HEK293 (cell line): ENCODE data around the gene DNAH5.

Experiments used
- CTCF ChIA-PET: fragments of 350-600 bp; formaldehyde crosslinking; extraction: SDS; loops from one replicate; lab custom pipeline; 2021; ENCODE audit warnings: antibody characterized with exemption; lab: Yijun Ruan, JAX
- POLR2A ChIA-PET: fragments of 300-600 bp; formaldehyde crosslinking; extraction: SDS; loops from one replicate; lab custom pipeline; 2020; ENCODE audit warnings: antibody characterized with exemption, inconsistent platforms; lab: Yijun Ruan, JAX
- H3K27ac ChIP-seq: fragments of 200-500 bp; sonication (Bioruptor generic); 2 replicates; pipeline ENCODE4 v1.5.1; 2014; ENCODE audit warnings: low read depth, low read length, control low read depth, inconsistent platforms; ENCODE audit errors: extremely low read depth
- H3K36me3 ChIP-seq, 2 experiments: fragments of 200-500 bp in 1 of 2; sonication (Bioruptor generic) in 1 of 2; 1 replicate in 1 of 2; 2 replicates in 1 of 2; pipeline ENCODE4 v1.5.1; 2014 to 2017; ENCODE audit warnings: inconsistent platforms in 2 of 2, low read length in 2 of 2; ENCODE audit not compliant: control insufficient read depth in 2 of 2, insufficient read depth in 1 of 2
- H3K4me1 ChIP-seq: fragments of 200-500 bp; sonication (Bioruptor generic); 2 replicates; pipeline ENCODE4 v1.5.1; 2014; ENCODE audit warnings: mild to moderate bottlenecking, low read length, inconsistent platforms; ENCODE audit not compliant: control insufficient read depth, insufficient read depth
- H3K4me3 ChIP-seq: 2 replicates; pipeline ENCODE4 v1.5.1; 2011; ENCODE audit warnings: low read depth, mild to moderate bottlenecking, control low read depth, low read length, moderate library complexity
- H3K9me3 ChIP-seq: fragments of 200-500 bp; sonication (Bioruptor generic); 2 replicates; pipeline ENCODE4 v1.5.1; 2014; ENCODE audit warnings: low read depth, low read length, inconsistent platforms; ENCODE audit not compliant: control insufficient read depth, insufficient read depth
- HOXC10 ChIP-seq: sonication (generic); formaldehyde crosslinking; IDR thresholded peaks from 2 replicates; pipeline ENCODE4 v1.8.1; 2023; ENCODE audit warnings: mild to moderate bottlenecking, missing genetic modification reagents
- HOXD13 ChIP-seq: sonication (generic); formaldehyde crosslinking; IDR thresholded peaks from 2 replicates; pipeline ENCODE4 v1.8.0; 2022; ENCODE audit warnings: missing genetic modification reagents, borderline replicate concordance
- IKZF3 ChIP-seq: fragments of 450-650 bp; IDR thresholded peaks from 2 replicates; pipeline ENCODE4 v1.5.0; 2018; ENCODE audit warnings: missing biosample characterization, mild to moderate bottlenecking, missing genetic modification characterization, moderate library complexity
- KLF16 ChIP-seq: fragments of 450-650 bp; formaldehyde crosslinking; IDR thresholded peaks from 2 replicates; pipeline ENCODE4 v1.5.1; 2017; ENCODE audit warnings: missing biosample characterization, missing genetic modification characterization
- KLF9 ChIP-seq: fragments of 450-650 bp; formaldehyde crosslinking; IDR thresholded peaks from 2 replicates; pipeline ENCODE4 v1.5.1; 2016; ENCODE audit warnings: missing biosample characterization, missing genetic modification characterization, low read depth
- OSR2 ChIP-seq: fragments of 450-650 bp; formaldehyde crosslinking; IDR thresholded peaks from 2 replicates; pipeline ENCODE4 v1.5.1; 2016; ENCODE audit warnings: missing biosample characterization, missing genetic modification characterization
- RBAK ChIP-seq: fragments of 450-650 bp; formaldehyde crosslinking; IDR thresholded peaks from 2 replicates; pipeline ENCODE4 v1.5.1; 2016; ENCODE audit warnings: missing biosample characterization, missing genetic modification characterization
- SETDB1 ChIP-seq: IDR thresholded peaks from one replicate; pipeline ENCODE4 v1.6.1; 2017; ENCODE audit warnings: mild to moderate bottlenecking, low read length, moderate library complexity, mixed read lengths; ENCODE audit not compliant: insufficient read length
- TCF7L2 ChIP-seq: IDR thresholded peaks from 2 replicates; pipeline ENCODE4 v1.6.1; 2011; ENCODE audit warnings: low read depth, mild to moderate bottlenecking, inconsistent platforms, low read length, moderate library complexity, borderline replicate concordance
- ZBTB20 ChIP-seq: fragments of 450-650 bp; formaldehyde crosslinking; IDR thresholded peaks from 2 replicates; pipeline ENCODE4 v1.5.1; 2016; ENCODE audit warnings: missing biosample characterization, missing genetic modification characterization
- ZFP3 ChIP-seq: fragments of 450-650 bp; formaldehyde crosslinking; IDR thresholded peaks from 2 replicates; pipeline ENCODE4 v1.5.1; 2016; ENCODE audit warnings: low read depth, missing biosample characterization, missing genetic modification characterization
- ZNF138 ChIP-seq: fragments of 450-650 bp; formaldehyde crosslinking; IDR thresholded peaks from 2 replicates; pipeline ENCODE4 v1.5.1; 2016; ENCODE audit warnings: missing biosample characterization, missing genetic modification characterization, borderline replicate concordance
- ZNF140 ChIP-seq: fragments of 450-650 bp; formaldehyde crosslinking; IDR thresholded peaks from 2 replicates; pipeline ENCODE4 v1.5.1; 2016; ENCODE audit warnings: missing biosample characterization, missing genetic modification characterization
- ZNF169 ChIP-seq: fragments of 450-650 bp; formaldehyde crosslinking; IDR thresholded peaks from 2 replicates; pipeline ENCODE4 v1.5.1; 2016; ENCODE audit warnings: missing biosample characterization, missing genetic modification characterization
- ZNF211 ChIP-seq: fragments of 450-650 bp; formaldehyde crosslinking; IDR thresholded peaks from 2 replicates; pipeline ENCODE4 v1.5.1; 2016; ENCODE audit warnings: low read depth, missing biosample characterization, missing genetic modification characterization
- ZNF223 ChIP-seq: fragments of 450-650 bp; formaldehyde crosslinking; IDR thresholded peaks from 2 replicates; pipeline ENCODE4 v1.5.1; 2016; ENCODE audit warnings: missing biosample characterization, missing genetic modification characterization
- ZNF274 ChIP-seq, 2 experiments: fragments of 200-500 bp in 1 of 2; fragments of 450-650 bp in 1 of 2; sonication (Bioruptor generic) in 1 of 2; formaldehyde crosslinking in 1 of 2; IDR thresholded peaks; 2 replicates each; pipeline versions ENCODE4 v1.5.1 to v1.6.1; 2014 to 2016; ENCODE audit warnings: borderline replicate concordance in 1 of 2, inconsistent platforms in 1 of 2, low read length in 1 of 2, missing biosample characterization in 1 of 2, missing genetic modification characterization in 1 of 2
- ZNF423 ChIP-seq: fragments of 450-650 bp; formaldehyde crosslinking; IDR thresholded peaks from 2 replicates; pipeline ENCODE4 v1.5.1; 2016; ENCODE audit warnings: missing biosample characterization, missing genetic modification characterization
- ZNF548 ChIP-seq: fragments of 450-650 bp; formaldehyde crosslinking; IDR thresholded peaks from 2 replicates; pipeline ENCODE4 v1.5.1; 2016; ENCODE audit warnings: missing biosample characterization, missing genetic modification characterization
- ZNF560 ChIP-seq: fragments of 450-650 bp; formaldehyde crosslinking; IDR thresholded peaks from 2 replicates; pipeline ENCODE4 v1.5.1; 2017; ENCODE audit warnings: missing biosample characterization, missing genetic modification characterization, borderline replicate concordance
- ZNF571 ChIP-seq: fragments of 450-650 bp; formaldehyde crosslinking; IDR thresholded peaks from 2 replicates; pipeline ENCODE4 v1.5.0; 2017; ENCODE audit warnings: missing biosample characterization, missing genetic modification characterization
- ZNF610 ChIP-seq: fragments of 450-650 bp; formaldehyde crosslinking; IDR thresholded peaks from 2 replicates; pipeline ENCODE4 v1.5.1; 2016; ENCODE audit warnings: missing biosample characterization, missing genetic modification characterization, borderline replicate concordance
- ZNF768 ChIP-seq: fragments of 450-650 bp; formaldehyde crosslinking; IDR thresholded peaks from 2 replicates; pipeline ENCODE4 v1.5.1; 2018; ENCODE audit warnings: missing biosample characterization, mild to moderate bottlenecking, missing genetic modification characterization
- ZNF776 ChIP-seq: fragments of 450-650 bp; formaldehyde crosslinking; IDR thresholded peaks from 2 replicates; pipeline ENCODE4 v1.5.0; 2017; ENCODE audit warnings: missing biosample characterization, missing genetic modification characterization, borderline replicate concordance
- ZNF830 ChIP-seq: fragments of 450-650 bp; IDR thresholded peaks from 2 replicates; pipeline ENCODE4 v1.5.0; 2018; ENCODE audit warnings: missing biosample characterization, missing genetic modification characterization, low read depth, mild to moderate bottlenecking, moderate library complexity
- TF ChIP-seq, protein P1 (sequence below): fragments of 450-650 bp; formaldehyde crosslinking; optimal IDR thresholded peaks from 2 replicates; pipeline ENCODE3; 2016; ENCODE audit warnings: missing biosample characterization, mild to moderate bottlenecking, missing genetic modification characterization
- TF ChIP-seq, protein P2 (sequence below): fragments of 450-650 bp; IDR thresholded peaks from 2 replicates; pipeline ENCODE4 v1.5.1; 2018; ENCODE audit warnings: missing biosample characterization, missing genetic modification characterization
- TF ChIP-seq, protein P3 (sequence below): fragments of 450-650 bp; formaldehyde crosslinking; IDR thresholded peaks from 2 replicates; pipeline ENCODE4 v1.5.1; 2016; ENCODE audit warnings: missing biosample characterization, missing genetic modification characterization, low read depth

DNAH5 gene

DNA sequence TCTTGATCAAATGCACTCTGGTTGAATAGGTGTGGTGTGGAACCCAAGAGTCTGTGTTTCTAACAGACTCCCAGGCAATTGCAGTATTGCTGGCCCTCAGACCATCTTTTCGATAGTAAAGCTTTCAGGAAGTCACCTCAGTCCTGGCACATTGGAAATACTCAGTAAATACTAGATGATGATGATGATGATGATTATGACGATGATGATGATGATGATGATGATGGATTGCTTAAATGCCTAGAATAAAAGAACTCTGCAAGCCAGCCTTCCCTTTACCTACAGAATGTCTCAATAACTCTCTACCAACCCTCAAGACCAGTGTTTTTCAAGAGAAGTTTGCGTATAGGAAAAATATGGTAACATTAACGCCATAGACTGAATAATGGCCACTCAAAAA lies 268.0 kb downstream of the DNAH5 start:
- no peak overlapping the region for H3K27ac ChIP-seq
- ChIA-PET CTCF (no interaction called here), POLR2A (no interaction called here)
- H3K9me3 ChIP-seq, result no peaks in the 10 kb centered on the region
- no peaks in the 10 kb centered on the region for H3K36me3 ChIP-seq
- TF ChIP-seq ZNF140 (tag by site-specific recombination) (no peak), ZFP3 (tag by site-specific recombination) (no peak)
- TF ChIP-seq, protein P1, sequence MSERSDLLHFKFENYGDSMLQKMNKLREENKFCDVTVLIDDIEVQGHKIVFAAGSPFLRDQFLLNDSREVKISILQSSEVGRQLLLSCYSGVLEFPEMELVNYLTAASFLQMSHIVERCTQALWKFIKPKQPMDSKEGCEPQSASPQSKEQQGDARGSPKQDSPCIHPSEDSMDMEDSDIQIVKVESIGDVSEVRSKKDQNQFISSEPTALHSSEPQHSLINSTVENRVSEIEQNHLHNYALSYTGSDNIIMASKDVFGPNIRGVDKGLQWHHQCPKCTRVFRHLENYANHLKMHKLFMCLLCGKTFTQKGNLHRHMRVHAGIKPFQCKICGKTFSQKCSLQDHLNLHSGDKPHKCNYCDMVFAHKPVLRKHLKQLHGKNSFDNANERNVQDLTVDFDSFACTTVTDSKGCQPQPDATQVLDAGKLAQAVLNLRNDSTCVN, result no peak
- TF ChIP-seq, protein P2, sequence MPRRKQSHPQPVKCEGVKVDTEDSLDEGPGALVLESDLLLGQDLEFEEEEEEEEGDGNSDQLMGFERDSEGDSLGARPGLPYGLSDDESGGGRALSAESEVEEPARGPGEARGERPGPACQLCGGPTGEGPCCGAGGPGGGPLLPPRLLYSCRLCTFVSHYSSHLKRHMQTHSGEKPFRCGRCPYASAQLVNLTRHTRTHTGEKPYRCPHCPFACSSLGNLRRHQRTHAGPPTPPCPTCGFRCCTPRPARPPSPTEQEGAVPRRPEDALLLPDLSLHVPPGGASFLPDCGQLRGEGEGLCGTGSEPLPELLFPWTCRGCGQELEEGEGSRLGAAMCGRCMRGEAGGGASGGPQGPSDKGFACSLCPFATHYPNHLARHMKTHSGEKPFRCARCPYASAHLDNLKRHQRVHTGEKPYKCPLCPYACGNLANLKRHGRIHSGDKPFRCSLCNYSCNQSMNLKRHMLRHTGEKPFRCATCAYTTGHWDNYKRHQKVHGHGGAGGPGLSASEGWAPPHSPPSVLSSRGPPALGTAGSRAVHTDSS (tag by site-specific recombination), result peak; percentile 88
- no peaks in the 10 kb centered on the region for H3K4me1 ChIP-seq
- no peak overlapping the region for H3K4me3 ChIP-seq

DNA sequence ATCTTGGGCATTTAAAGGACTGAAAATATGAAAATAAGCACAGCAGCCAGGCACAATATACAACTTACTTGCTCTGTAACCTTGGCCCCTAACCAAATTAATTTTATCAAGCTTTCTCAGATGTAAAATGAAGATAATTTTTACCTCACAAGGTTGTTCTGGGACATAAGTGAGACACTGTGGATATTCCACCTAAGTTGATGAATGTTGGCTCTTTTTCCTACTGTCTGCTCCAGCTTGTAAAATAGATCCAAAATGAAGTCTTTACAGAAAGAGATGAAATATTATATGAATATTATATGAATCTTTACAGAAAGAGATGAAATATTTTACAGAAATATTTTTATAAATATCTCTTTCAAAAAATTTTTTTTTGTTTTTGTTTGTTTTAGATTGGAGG lies 270.1 kb downstream of the DNAH5 start:
- POLR2A ChIA-PET, result no interaction called here
- TF ChIP-seq ZNF830 (tag by site-specific recombination), result no peak
- TF ChIP-seq HOXC10, result no peak
- no peak for TF ChIP-seq ZNF423 (tag by site-specific recombination)
- TF ChIP-seq HOXD13, result no peak
- TF ChIP-seq ZBTB20 (tag by site-specific recombination), result no peak
- TF ChIP-seq IKZF3 (tag by site-specific recombination), result no peak
- TF ChIP-seq ZNF571 (tag by site-specific recombination), result no peak
- TF ChIP-seq, protein P3, sequence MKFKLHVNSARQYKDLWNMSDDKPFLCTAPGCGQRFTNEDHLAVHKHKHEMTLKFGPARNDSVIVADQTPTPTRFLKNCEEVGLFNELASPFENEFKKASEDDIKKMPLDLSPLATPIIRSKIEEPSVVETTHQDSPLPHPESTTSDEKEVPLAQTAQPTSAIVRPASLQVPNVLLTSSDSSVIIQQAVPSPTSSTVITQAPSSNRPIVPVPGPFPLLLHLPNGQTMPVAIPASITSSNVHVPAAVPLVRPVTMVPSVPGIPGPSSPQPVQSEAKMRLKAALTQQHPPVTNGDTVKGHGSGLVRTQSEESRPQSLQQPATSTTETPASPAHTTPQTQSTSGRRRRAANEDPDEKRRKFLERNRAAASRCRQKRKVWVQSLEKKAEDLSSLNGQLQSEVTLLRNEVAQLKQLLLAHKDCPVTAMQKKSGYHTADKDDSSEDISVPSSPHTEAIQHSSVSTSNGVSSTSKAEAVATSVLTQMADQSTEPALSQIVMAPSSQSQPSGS (tag by site-specific recombination), result no peak
- TF ChIP-seq ZNF776 (tag by site-specific recombination), result no peak
- TF ChIP-seq KLF9 (tag by site-specific recombination), result no peak
- TF ChIP-seq ZNF548 (tag by site-specific recombination), result no peak
- Histone ChIP-seq H3K9me3 (no peaks in the 10 kb centered on the region), H3K4me3 (no peak overlapping the region), H3K36me3 (no peaks in the 10 kb centered on the region), H3K27ac (no peak overlapping the region), H3K4me1 (no peaks in the 10 kb centered on the region)
- CTCF ChIA-PET, result no interaction called here

DNA sequence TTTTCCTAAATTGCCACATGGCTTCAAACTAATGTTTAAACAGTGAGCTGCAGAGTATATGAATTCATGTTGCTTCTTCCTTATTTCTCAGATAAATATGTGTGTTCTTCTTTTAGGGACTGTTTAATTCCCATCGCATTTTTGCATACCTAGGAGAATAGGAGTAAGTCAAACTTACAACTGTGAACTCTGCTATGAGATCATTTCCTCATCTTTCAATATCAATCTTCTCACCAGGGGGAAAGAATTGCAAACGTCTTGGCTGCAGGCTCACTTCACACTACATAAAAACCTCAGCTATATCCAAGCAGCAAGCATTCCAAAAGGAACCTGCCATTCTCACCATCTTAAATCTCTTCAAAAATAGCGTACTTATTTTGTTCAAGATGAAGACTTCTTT lies 271.0 kb downstream of the DNAH5 start:
- no peak overlapping the region for H3K27ac ChIP-seq
- POLR2A ChIA-PET, result no interaction called here
- H3K36me3 ChIP-seq, result no peaks in the 10 kb centered on the region
- H3K9me3 ChIP-seq, result no peaks in the 10 kb centered on the region
- H3K4me1 ChIP-seq, result no peaks in the 10 kb centered on the region
- H3K4me3 ChIP-seq, result no peak overlapping the region
- CTCF ChIA-PET, result no interaction called here
- no peak for TF ChIP-seq ZNF560 (tag by site-specific recombination)
- no peak for TF ChIP-seq SETDB1
- no peak for TF ChIP-seq ZNF274 (IDR thresholded peaks at IDR 0.05; ENCODE audit: low read length)
- TF ChIP-seq ZNF274 (tag by site-specific recombination; IDR thresholded peaks at IDR 0.05; ENCODE audit: borderline replicate concordance), result no peak
- TF ChIP-seq HOXC10, result no peak
- TF ChIP-seq KLF16 (tag by site-specific recombination), result no peak
- no peak for TF ChIP-seq ZNF571 (tag by site-specific recombination)
- no peak for TF ChIP-seq ZNF768 (tag by site-specific recombination)
- TF ChIP-seq ZNF223 (tag by site-specific recombination), result no peak
- TF ChIP-seq RBAK (tag by site-specific recombination), result no peak
- TF ChIP-seq ZNF610, result no peak
- TF ChIP-seq TCF7L2, result no peak
- no peak for TF ChIP-seq ZNF169 (tag by site-specific recombination)
- TF ChIP-seq OSR2, result no peak
- no peak for TF ChIP-seq ZNF211 (tag by site-specific recombination)
- TF ChIP-seq ZNF138, result no peak
